WTC11 (cell line): ENCODE results near the gene PPP1R27. TPM values are rescaled to one million over a fixed set of nuclear protein-coding genes. Genes with fewer than 3 reads are reported as not detected.

Experiments used
- ATAC-seq: fragments of 200-7000 bp; cut with Tn5 transposase; 2 replicates; pipeline ENCODE4 v1.10.0; 2021; ENCODE audit warnings: mild to moderate bottlenecking, moderate library complexity
- CTCF ChIA-PET: fragments of 300-600 bp; sonication (Branson Sonifier 250); formaldehyde crosslinking; loops from one replicate; lab custom pipeline; 2021; ENCODE audit warnings: antibody characterized with exemption; lab: Charles Lee
- POLR2A ChIA-PET: fragments of 350-600 bp; sonication (Branson Sonifier 250); formaldehyde crosslinking; loops from one replicate; lab custom pipeline; 2021; ENCODE audit warnings: antibody characterized with exemption; lab: Charles Lee
- DNase-seq: peaks from one replicate; pipeline ENCODE4 v3.0.0; 2021; ENCODE audit warnings: low spot score
- H3K27ac Mint-ChIP-seq: 2 replicates; pipeline ENCODE4 v1.8.0; 2021; ENCODE audit warnings: mixed read lengths
- H3K27me3 Mint-ChIP-seq: 2 replicates; pipeline ENCODE4 v1.8.0; 2021; ENCODE audit warnings: low read depth, mild to moderate bottlenecking, moderate library complexity, mixed read lengths
- H3K36me3 Mint-ChIP-seq: 2 replicates; pipeline ENCODE4 v1.8.0; 2021; ENCODE audit warnings: mixed read lengths
- H3K4me1 Mint-ChIP-seq: 2 replicates; pipeline ENCODE4 v1.8.0; 2022; ENCODE audit warnings: mixed read lengths
- H3K4me3 Mint-ChIP-seq: 2 replicates; pipeline ENCODE4 v1.8.0; 2021; ENCODE audit warnings: mild to moderate bottlenecking, moderate library complexity, mixed read lengths
- H3K9me3 Mint-ChIP-seq: 2 replicates; pipeline ENCODE4 v1.8.0; 2021; ENCODE audit warnings: mixed read lengths
- NFE2L1 ChIP-seq: sonication (generic); formaldehyde crosslinking; IDR thresholded peaks from 2 replicates; pipeline ENCODE4 v1.8.1; 2023; ENCODE audit warnings: missing genetic modification reagents
- NR1H2 ChIP-seq: sonication (generic); formaldehyde crosslinking; IDR thresholded peaks from 2 replicates; pipeline ENCODE4 v1.9.0; 2021; ENCODE audit warnings: mild to moderate bottlenecking, moderate library complexity, missing genetic modification reagents
- NR3C1 ChIP-seq: sonication (generic); formaldehyde crosslinking; conservative IDR thresholded peaks from 2 replicates; pipeline ENCODE4 v1.8.1; 2023; ENCODE audit warnings: low read depth, mild to moderate bottlenecking, missing genetic modification reagents
- RORB ChIP-seq: fragments of 250-450 bp; sonication (Bioruptor Pico); IDR thresholded peaks from 2 replicates; pipeline ENCODE4 v1.9.0; 2021; ENCODE audit warnings: mild to moderate bottlenecking
- SOX15 ChIP-seq: fragments of 250-450 bp; sonication (Bioruptor Pico); IDR thresholded peaks from 2 replicates; pipeline ENCODE4 v1.9.0; 2021; ENCODE audit warnings: mild to moderate bottlenecking
- STAT6 ChIP-seq: sonication (generic); formaldehyde crosslinking; conservative IDR thresholded peaks from 2 replicates; pipeline ENCODE4 v1.8.1; 2023; ENCODE audit warnings: mild to moderate bottlenecking, low read depth, missing genetic modification reagents, moderate library complexity
- TCF7 ChIP-seq: sonication (generic); formaldehyde crosslinking; IDR thresholded peaks from 2 replicates; pipeline ENCODE4 v1.8.0; 2022; ENCODE audit warnings: mild to moderate bottlenecking, low read depth, missing genetic modification reagents, moderate library complexity
- TEAD4 ChIP-seq: sonication (generic); formaldehyde crosslinking; IDR thresholded peaks from 2 replicates; pipeline ENCODE4 v1.8.0; 2022; ENCODE audit warnings: mild to moderate bottlenecking, missing genetic modification reagents
- USF1 ChIP-seq: sonication (generic); formaldehyde crosslinking; IDR thresholded peaks from 2 replicates; pipeline ENCODE4 v1.8.0; 2022; ENCODE audit warnings: mild to moderate bottlenecking, missing genetic modification reagents
- ZNF138 ChIP-seq: sonication (generic); formaldehyde crosslinking; conservative IDR thresholded peaks from 2 replicates; pipeline ENCODE4 v1.8.1; 2022; ENCODE audit warnings: mild to moderate bottlenecking, moderate library complexity, missing genetic modification reagents
- ZNF219 ChIP-seq: sonication (generic); formaldehyde crosslinking; IDR thresholded peaks from 2 replicates; pipeline ENCODE4 v1.8.0; 2023; ENCODE audit warnings: missing genetic modification reagents, mild to moderate bottlenecking, borderline replicate concordance
- total RNA-seq: library from RNA; stranded (reverse); gene quantifications from 3 replicates; pipeline ENCODE4 v1.2.3, GENCODE V29; 2021
- TF ChIP-seq, protein P1 (sequence below): sonication (generic); formaldehyde crosslinking; IDR thresholded peaks from 2 replicates; pipeline ENCODE4 v1.8.1; 2023; ENCODE audit warnings: mild to moderate bottlenecking, missing genetic modification reagents, moderate library complexity
- TF ChIP-seq, protein P2 (sequence below): sonication (generic); formaldehyde crosslinking; IDR thresholded peaks from 2 replicates; pipeline ENCODE4 v1.8.0; 2023; ENCODE audit warnings: mild to moderate bottlenecking, missing genetic modification reagents
- TF ChIP-seq, protein P3 (sequence below): fragments of 250-450 bp; sonication (Bioruptor Pico); conservative IDR thresholded peaks from 2 replicates; pipeline ENCODE4 v1.9.0; 2021; ENCODE audit warnings: mild to moderate bottlenecking
- TF ChIP-seq, protein P4 (sequence below): sonication (generic); formaldehyde crosslinking; IDR thresholded peaks from 2 replicates; pipeline ENCODE4 v1.8.0; 2023; ENCODE audit warnings: missing genetic modification reagents, mild to moderate bottlenecking, borderline replicate concordance
- TF ChIP-seq, protein P5 (sequence below): sonication (generic); formaldehyde crosslinking; IDR thresholded peaks from 2 replicates; pipeline ENCODE4 v1.8.1; 2023; ENCODE audit warnings: mild to moderate bottlenecking, missing genetic modification reagents

Gene PPP1R27
- total RNA-seq, 1 experiment from 2014 or later, result not detected

DNA sequence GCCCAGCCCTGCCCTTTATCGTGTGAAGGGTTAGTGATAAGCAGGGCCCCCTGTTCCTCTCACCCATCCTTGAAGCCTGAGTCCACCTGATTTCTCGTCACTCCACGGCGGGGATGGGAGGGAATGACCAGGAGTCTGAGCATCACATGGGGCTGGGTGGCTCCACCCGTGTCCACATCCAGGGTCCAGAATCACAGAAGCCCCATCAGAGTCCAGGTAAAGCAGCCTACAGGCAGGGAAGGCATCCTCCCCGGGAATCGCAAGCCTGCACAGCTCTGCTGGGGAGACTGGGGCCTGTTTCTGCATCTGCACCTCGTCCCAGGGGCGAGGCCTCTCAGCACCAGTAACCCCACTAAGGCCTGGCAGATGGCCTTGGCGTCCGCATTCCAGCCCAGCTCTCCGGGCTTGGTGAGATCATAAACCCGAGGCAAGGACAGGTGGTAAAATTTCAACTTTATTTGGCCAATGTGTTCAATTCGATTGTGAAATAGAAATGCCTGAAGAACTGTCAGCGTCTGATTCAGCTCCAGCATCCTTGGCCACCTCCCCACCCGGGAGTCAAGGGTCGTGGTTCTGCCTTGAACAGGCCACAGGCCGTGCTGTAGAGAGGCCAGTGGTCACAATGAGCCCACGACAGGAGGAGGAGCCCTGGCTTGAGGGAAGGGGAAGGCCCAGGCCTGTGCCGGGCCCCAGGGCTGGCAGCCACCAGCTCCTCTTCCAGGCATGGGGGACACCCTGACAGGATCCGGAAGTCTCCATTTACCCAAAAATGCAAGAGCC is 8.1 kb upstream of the PPP1R27 start:
- DNase-seq (no peak), ATAC-seq (no peak)
- peaks cover 31% of the 10 kb centered on the region for H3K36me3 Mint-ChIP-seq
- no peaks in the 10 kb centered on the region for H3K27me3 Mint-ChIP-seq
- no peaks in the 10 kb centered on the region for H3K4me1 Mint-ChIP-seq
- peak overlapping the region; percentile 23; the same call in 1 of the 2 replicates for H3K27ac Mint-ChIP-seq
- TF ChIP-seq ZNF219 (CRISPR knock-in tag) (no peak), STAT6 (CRISPR knock-in tag) (no peak), RORB (CRISPR knock-in tag) (no peak), USF1 (CRISPR knock-in tag) (no peak), SOX15 (no peak), ZNF138 (CRISPR knock-in tag) (no peak), NFE2L1 (CRISPR knock-in tag) (no peak), TCF7 (CRISPR knock-in tag) (no peak), TEAD4 (CRISPR knock-in tag) (no peak), NR1H2 (CRISPR knock-in tag) (no peak), NR3C1 (CRISPR knock-in tag) (no peak)
- TF ChIP-seq, protein P1, sequence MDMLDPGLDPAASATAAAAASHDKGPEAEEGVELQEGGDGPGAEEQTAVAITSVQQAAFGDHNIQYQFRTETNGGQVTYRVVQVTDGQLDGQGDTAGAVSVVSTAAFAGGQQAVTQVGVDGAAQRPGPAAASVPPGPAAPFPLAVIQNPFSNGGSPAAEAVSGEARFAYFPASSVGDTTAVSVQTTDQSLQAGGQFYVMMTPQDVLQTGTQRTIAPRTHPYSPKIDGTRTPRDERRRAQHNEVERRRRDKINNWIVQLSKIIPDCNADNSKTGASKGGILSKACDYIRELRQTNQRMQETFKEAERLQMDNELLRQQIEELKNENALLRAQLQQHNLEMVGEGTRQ (CRISPR knock-in tag), result no peak
- TF ChIP-seq, protein P2, sequence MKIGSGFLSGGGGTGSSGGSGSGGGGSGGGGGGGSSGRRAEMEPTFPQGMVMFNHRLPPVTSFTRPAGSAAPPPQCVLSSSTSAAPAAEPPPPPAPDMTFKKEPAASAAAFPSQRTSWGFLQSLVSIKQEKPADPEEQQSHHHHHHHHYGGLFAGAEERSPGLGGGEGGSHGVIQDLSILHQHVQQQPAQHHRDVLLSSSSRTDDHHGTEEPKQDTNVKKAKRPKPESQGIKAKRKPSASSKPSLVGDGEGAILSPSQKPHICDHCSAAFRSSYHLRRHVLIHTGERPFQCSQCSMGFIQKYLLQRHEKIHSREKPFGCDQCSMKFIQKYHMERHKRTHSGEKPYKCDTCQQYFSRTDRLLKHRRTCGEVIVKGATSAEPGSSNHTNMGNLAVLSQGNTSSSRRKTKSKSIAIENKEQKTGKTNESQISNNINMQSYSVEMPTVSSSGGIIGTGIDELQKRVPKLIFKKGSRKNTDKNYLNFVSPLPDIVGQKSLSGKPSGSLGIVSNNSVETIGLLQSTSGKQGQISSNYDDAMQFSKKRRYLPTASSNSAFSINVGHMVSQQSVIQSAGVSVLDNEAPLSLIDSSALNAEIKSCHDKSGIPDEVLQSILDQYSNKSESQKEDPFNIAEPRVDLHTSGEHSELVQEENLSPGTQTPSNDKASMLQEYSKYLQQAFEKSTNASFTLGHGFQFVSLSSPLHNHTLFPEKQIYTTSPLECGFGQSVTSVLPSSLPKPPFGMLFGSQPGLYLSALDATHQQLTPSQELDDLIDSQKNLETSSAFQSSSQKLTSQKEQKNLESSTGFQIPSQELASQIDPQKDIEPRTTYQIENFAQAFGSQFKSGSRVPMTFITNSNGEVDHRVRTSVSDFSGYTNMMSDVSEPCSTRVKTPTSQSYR (CRISPR knock-in tag), result no peak
- TF ChIP-seq, protein P3, sequence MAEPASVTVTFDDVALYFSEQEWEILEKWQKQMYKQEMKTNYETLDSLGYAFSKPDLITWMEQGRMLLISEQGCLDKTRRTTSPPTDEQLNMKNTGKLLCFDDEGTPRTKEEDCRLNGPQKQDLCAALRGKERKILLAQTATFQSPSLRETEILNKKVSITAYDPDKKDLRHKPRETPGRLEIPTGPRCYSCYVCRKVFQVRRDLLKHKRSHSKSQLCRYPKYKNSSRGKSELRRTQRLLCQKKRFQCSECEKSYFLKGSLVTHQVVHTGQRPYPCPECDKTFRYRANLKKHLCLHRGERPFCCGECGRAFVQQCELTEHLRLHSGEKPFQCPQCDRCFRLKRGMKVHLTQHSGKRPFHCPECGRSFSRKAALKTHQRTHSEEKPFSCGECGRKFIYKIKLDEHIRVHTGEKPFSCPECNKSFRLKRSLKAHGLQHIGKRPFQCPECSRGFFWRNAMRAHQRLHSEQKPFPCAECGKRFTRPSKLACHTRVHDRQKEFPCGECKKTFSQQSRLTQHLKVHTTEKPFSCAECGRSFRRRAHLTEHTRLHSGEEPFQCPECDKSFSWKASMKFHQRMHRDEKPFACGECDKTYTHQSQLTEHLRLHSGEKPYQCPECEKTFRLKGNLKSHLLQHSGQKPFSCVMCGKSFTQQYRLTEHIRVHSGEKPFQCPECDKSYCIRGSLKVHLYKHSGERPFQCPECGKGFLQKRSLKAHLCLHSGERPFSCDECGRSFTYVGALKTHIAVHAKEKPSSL (CRISPR knock-in tag), result no peak
- TF ChIP-seq, protein P4, sequence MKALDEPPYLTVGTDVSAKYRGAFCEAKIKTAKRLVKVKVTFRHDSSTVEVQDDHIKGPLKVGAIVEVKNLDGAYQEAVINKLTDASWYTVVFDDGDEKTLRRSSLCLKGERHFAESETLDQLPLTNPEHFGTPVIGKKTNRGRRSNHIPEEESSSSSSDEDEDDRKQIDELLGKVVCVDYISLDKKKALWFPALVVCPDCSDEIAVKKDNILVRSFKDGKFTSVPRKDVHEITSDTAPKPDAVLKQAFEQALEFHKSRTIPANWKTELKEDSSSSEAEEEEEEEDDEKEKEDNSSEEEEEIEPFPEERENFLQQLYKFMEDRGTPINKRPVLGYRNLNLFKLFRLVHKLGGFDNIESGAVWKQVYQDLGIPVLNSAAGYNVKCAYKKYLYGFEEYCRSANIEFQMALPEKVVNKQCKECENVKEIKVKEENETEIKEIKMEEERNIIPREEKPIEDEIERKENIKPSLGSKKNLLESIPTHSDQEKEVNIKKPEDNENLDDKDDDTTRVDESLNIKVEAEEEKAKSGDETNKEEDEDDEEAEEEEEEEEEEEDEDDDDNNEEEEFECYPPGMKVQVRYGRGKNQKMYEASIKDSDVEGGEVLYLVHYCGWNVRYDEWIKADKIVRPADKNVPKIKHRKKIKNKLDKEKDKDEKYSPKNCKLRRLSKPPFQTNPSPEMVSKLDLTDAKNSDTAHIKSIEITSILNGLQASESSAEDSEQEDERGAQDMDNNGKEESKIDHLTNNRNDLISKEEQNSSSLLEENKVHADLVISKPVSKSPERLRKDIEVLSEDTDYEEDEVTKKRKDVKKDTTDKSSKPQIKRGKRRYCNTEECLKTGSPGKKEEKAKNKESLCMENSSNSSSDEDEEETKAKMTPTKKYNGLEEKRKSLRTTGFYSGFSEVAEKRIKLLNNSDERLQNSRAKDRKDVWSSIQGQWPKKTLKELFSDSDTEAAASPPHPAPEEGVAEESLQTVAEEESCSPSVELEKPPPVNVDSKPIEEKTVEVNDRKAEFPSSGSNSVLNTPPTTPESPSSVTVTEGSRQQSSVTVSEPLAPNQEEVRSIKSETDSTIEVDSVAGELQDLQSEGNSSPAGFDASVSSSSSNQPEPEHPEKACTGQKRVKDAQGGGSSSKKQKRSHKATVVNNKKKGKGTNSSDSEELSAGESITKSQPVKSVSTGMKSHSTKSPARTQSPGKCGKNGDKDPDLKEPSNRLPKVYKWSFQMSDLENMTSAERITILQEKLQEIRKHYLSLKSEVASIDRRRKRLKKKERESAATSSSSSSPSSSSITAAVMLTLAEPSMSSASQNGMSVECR (CRISPR knock-in tag), result no peak
- TF ChIP-seq, protein P5, sequence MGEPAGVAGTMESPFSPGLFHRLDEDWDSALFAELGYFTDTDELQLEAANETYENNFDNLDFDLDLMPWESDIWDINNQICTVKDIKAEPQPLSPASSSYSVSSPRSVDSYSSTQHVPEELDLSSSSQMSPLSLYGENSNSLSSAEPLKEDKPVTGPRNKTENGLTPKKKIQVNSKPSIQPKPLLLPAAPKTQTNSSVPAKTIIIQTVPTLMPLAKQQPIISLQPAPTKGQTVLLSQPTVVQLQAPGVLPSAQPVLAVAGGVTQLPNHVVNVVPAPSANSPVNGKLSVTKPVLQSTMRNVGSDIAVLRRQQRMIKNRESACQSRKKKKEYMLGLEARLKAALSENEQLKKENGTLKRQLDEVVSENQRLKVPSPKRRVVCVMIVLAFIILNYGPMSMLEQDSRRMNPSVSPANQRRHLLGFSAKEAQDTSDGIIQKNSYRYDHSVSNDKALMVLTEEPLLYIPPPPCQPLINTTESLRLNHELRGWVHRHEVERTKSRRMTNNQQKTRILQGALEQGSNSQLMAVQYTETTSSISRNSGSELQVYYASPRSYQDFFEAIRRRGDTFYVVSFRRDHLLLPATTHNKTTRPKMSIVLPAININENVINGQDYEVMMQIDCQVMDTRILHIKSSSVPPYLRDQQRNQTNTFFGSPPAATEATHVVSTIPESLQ (CRISPR knock-in tag), result no peak
- TF ChIP-seq, all 79 proteins: peak for 0
- Mint-ChIP-seq H3K4me3 (no peak overlapping the region), H3K9me3 (no peaks in the 10 kb centered on the region)
- POLR2A ChIA-PET, result no interaction called here
- CTCF ChIA-PET, result interaction anchor here (0.5 to 1.6 kb wide), 3 partner anchors 12 to 37 kb away, joined by 3 to 4 read pairs (median 3); no protein-coding TSS in a partner anchor
